Osteoblast (primary cell): ENCODE data around the gene NAGS. TPM values are rescaled to one million over a fixed set of nuclear protein-coding genes. Genes with fewer than 3 reads are reported as not detected.
A peak's percentile ranks its signal among the peaks of the same experiment; 100 is the strongest.

Experiments used
- DNase-seq: peaks from one replicate; pipeline ENCODE4 v3.0.0; 2011; ENCODE audit warnings: low spot score, mixed read lengths; ENCODE audit not compliant: insufficient read length; ENCODE audit errors: missing footprints
- H2AFZ ChIP-seq: 2 replicates; pipeline ENCODE4 v1.6.0; 2011; ENCODE audit warnings: mild to moderate bottlenecking, low read length
- H3K27ac ChIP-seq: 2 replicates; pipeline ENCODE4 v1.5.1; 2011; ENCODE audit warnings: mild to moderate bottlenecking, low read depth, low read length, moderate library complexity
- H3K27me3 ChIP-seq: 2 replicates; pipeline ENCODE4 v1.6.0; 2012; ENCODE audit warnings: mild to moderate bottlenecking, control low read depth, inconsistent platforms, low read length, moderate library complexity; ENCODE audit not compliant: insufficient read depth
- H3K36me3 ChIP-seq: 2 replicates; pipeline ENCODE4 v1.5.1; 2011; ENCODE audit warnings: mild to moderate bottlenecking, low read length, control low read depth, moderate library complexity; ENCODE audit not compliant: insufficient read depth
- H3K4me1 ChIP-seq: 2 replicates; pipeline ENCODE4 v1.5.1; 2011; ENCODE audit warnings: mild to moderate bottlenecking, low read length, control low read depth, moderate library complexity; ENCODE audit not compliant: insufficient read depth
- H3K4me2 ChIP-seq: 2 replicates; pipeline ENCODE4 v1.6.0; 2011; ENCODE audit warnings: mild to moderate bottlenecking, low read length; ENCODE audit not compliant: insufficient read depth
- H3K4me3 ChIP-seq: fragments of 200-600 bp; sonication (generic); 3 replicates; pipeline ENCODE4 v1.5.1; 2012; ENCODE audit warnings: mild to moderate bottlenecking, low read length, inconsistent platforms; ENCODE audit not compliant: insufficient read depth
- H3K79me2 ChIP-seq: 2 replicates; pipeline ENCODE4 v1.6.0; 2012; ENCODE audit warnings: mild to moderate bottlenecking, low read length, control low read depth, inconsistent platforms; ENCODE audit not compliant: insufficient read depth
- H3K9me3 ChIP-seq: 2 replicates; pipeline ENCODE4 v1.5.1; 2011; ENCODE audit warnings: low read depth, low read length, control low read depth
- H4K20me1 ChIP-seq: 2 replicates; pipeline ENCODE4 v1.6.0; 2012; ENCODE audit warnings: mild to moderate bottlenecking, low read length, control low read depth; ENCODE audit not compliant: insufficient read depth
- CTCF ChIP-seq: IDR thresholded peaks from 2 replicates; pipeline ENCODE4 v1.5.1; 2011; ENCODE audit warnings: mild to moderate bottlenecking, low read depth, low read length, moderate library complexity; ENCODE audit errors: extremely low read depth
- total RNA-seq: library from RNA; depleted of rRNA; stranded (reverse); fragments of >200 nt; gene quantifications from 2 replicates; pipeline ENCODE4 v1.2.3, GENCODE V29; 2012

Gene NAGS
- total RNA-seq, 1 donor = 0.36 TPM

- Histone ChIP-seq H3K27ac (no peak overlapping the region), H4K20me1 (no peaks in the 10 kb centered on the region), H3K9me3 (no peaks in the 10 kb centered on the region), H3K4me2 (no peak overlapping the region), H3K79me2 (no peaks in the 10 kb centered on the region), H3K4me3 (no peak overlapping the region), H3K27me3 (peaks cover 14% of the 10 kb centered on the region), H3K4me1 (peaks cover 39% of the 10 kb centered on the region), H2AFZ (peak overlapping the region; percentile 32), H3K36me3 (no peaks in the 10 kb centered on the region)
- no peak for TF ChIP-seq CTCF
- peak; percentile 94 for DNase-seq
Observed at GRCh38 chr17:44002141-44002848, 2.1 kb upstream of the NAGS start.

GRCh38 chr17:44004761-44005526 is 522 bp downstream of the NAGS start:
- Histone ChIP-seq H3K27me3 (peaks cover 14% of the 10 kb centered on the region), H3K36me3 (peaks cover 6% of the 10 kb centered on the region), H3K4me3 (peak overlapping the region; percentile 58), H3K27ac (no peak overlapping the region), H3K4me1 (peaks cover 40% of the 10 kb centered on the region), H2AFZ (peak overlapping the region; percentile 47), H3K79me2 (no peaks in the 10 kb centered on the region), H4K20me1 (no peaks in the 10 kb centered on the region), H3K9me3 (no peaks in the 10 kb centered on the region), H3K4me2 (peak overlapping the region; percentile 97)
- TF ChIP-seq CTCF = no peak
- DNase-seq = peak; percentile 65

GRCh38 chr17:44005527-44006271 is 1.3 kb downstream of the NAGS start:
- DNase-seq = peak; percentile 91
- no peak overlapping the region for H3K27ac ChIP-seq
- H3K4me1 ChIP-seq = peaks cover 40% of the 10 kb centered on the region
- TF ChIP-seq CTCF = no peak
- peaks cover 6% of the 10 kb centered on the region for H3K36me3 ChIP-seq
- H4K20me1 ChIP-seq = no peaks in the 10 kb centered on the region
- H3K27me3 ChIP-seq = peaks cover 14% of the 10 kb centered on the region
- H3K9me3 ChIP-seq = no peaks in the 10 kb centered on the region
- peak overlapping the region; percentile 76 for H2AFZ ChIP-seq
- peak overlapping the region; percentile 77 for H3K4me3 ChIP-seq
- H3K4me2 ChIP-seq = peak overlapping the region; percentile 97
- H3K79me2 ChIP-seq = no peaks in the 10 kb centered on the region
